CMK (cell line): ENCODE data around the gene TSPAN18.

ENCODE experiments used
- DNase-seq: peaks from one replicate; pipeline ENCODE4 v3.0.0-alpha.2; 2010; ENCODE audit warnings: low read depth

The TSPAN18 gene, protein sequence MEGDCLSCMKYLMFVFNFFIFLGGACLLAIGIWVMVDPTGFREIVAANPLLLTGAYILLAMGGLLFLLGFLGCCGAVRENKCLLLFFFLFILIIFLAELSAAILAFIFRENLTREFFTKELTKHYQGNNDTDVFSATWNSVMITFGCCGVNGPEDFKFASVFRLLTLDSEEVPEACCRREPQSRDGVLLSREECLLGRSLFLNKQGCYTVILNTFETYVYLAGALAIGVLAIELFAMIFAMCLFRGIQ

DNA sequence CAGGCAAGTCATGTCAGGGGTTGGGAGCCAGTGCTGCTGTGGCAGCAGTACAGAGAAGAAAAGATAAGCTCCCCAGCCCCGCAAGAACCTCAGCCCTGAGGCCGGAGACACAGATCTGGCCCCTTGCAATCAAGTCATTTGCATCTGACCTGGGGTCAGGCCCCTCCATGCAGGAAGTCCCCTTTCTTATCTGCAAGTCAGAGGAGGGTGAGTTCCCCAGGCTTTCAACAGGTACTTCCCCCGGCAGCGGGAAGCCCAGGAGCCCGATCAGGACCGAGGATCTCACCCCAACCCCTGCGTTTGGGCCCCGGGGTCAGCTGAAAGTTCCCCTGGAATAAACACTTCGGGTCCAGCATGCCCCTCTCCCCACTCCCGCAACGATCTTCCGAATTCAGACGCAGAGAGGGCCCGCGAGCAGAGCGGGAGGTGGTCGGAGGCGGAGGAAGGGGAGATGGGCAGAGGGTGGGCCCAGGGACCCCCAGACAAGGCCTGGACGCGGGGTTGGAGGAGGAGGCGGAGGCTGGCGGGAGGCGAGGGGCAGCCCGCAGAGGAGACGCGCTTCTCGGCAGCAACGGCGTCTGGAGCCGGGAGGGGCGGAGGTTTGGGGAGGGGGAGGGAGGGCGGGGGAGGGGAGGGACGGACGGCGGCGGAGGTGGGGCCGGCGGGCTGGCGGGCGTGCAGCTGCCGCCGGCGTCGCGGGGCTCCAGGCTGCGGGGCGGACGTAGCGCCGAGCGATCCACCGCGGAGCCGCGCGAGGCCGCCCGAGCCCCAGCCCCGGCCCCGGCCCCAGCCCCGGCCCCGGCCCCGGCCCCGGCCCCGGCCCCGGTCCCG lies at the start of gene TSPAN18:
TSS of gene TSPAN18 (plus strand) at position 680 of the 831 bp plus-strand sequence. CDS start 179,455 bp downstream, outside the sequence.
- DNase-seq: peak; percentile 85

DNA sequence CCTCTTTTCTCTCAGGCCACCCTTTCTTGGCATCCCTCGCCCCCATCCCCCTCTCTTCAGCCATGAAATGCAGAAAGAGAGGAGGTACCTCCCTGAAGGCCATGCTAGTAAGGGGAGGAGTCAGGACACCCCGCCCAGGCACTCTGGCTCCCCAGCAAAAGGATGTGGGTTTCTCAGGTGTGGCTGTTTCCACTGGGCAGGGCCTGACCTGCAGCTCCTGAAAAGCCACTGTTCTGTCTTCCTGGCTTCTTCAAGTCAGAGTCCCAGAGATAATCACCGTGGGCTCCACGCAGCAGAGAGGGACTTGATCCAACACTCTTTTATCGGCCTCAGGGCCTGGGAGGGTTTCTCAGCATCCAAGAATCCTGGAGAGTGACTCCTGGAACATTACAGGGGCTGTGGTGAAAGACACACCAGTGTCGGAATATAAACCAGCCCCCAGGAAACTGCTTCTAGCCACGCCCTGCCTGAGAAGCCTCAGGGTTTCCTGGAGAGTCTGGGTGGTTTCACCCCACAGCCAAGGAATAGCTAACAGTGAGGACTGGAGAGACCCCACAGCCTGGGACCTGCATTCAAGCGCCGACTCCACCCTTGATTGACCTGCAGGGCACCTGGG lies 45.7 kb upstream of the TSPAN18 start:
- no peak for DNase-seq

DNA sequence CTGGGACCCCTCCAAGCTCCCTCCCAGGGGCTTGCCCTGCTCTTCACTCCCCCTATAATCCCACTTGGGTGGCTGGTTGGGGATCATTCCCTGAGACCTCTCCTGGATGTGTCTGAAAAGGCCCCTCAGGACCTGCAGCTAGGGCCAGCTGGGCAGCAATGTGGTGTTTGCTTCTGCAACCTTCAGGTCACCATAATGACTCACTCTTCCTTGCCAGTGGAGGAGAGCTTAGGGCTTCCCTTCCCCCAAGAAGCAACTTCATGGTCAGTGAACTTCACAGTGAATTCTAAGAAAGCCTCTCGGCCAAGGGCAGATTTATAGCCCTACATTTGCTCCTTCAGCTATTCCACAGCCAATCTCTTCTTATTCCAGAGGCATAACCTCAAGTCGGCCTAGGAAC lies 45.1 kb upstream of the TSPAN18 start:
- no peak for DNase-seq

DNA sequence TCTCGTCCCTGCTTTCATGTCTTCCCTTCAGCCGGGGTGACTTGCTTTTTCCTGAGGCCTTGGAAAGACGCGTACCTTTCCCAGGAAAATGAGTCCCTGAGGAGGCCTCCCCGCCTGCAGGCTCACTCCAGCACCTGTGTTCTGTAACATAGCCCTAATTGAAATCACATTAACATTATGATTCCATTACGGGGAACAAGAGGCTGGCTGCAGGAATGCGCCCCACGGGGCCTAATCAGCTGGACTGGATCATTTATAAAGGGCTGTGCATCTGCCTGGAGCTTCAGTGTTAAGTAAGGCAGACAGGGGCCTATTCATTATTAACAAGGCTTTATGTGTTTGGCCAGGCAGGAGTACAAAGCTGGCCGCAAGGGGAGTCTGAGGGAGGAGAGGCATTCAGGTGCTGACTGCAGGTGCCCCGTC lies 41.9 kb upstream of the TSPAN18 start:
- no peak for DNase-seq

DNA sequence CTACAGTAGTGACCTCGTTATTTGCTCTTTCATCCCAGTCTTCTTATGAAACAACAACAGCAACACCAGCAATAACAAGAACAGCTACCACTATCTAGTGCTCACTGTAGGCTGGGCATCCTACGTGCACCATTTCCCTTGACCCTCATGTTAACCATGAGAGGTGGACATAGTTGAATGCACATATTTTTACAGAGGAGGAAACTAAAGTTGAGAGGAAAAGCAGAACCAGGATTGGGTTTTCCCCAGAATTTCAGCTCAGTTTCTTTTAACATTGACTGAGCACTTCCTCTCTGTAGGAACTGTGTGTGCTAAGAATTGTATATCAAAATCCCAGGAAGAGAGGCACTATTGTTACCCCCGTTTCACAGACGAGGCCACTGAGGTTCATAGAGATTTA lies 39.4 kb upstream of the TSPAN18 start:
- DNase-seq: no peak

DNA sequence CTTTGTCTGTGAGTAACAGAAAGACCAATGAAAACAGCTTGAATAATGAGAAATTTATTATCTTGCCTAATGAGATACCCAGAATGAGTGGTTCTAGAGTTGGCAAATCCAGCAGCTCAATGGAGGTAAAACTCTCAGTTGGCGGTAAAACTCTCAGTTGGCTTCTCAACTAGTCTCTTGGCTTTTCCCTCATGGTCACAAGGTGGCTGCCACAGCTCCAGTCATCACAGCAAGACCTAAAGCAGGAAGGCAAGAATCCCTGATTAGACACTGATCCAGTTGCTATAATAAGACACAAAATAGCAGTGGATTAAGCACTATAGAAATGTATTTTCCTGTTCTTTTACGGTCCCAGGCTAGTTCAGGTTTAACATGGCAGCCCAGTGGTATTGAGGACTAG lies 37.5 kb upstream of the TSPAN18 start:
- DNase-seq: no peak

DNA sequence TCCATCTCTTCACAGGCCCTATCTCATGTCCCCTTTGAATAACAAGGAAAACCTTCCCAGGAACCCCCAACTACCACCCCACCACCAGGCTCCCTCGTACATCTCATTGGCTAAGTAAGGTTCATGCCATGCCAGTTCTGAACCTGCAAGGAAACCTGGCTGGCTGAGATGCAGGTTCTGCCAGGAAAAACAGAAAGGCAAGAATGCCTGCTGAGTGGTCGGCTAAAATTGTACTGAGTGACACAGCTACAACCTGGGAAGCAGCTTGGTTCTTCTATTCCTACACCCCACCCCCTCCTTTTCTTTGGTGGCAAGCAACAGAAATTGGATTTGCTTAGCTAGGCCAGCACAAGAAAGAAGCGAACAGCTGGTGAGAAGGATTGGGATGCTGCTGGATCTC lies 36.1 kb upstream of the TSPAN18 start:
- no peak for DNase-seq

DNA sequence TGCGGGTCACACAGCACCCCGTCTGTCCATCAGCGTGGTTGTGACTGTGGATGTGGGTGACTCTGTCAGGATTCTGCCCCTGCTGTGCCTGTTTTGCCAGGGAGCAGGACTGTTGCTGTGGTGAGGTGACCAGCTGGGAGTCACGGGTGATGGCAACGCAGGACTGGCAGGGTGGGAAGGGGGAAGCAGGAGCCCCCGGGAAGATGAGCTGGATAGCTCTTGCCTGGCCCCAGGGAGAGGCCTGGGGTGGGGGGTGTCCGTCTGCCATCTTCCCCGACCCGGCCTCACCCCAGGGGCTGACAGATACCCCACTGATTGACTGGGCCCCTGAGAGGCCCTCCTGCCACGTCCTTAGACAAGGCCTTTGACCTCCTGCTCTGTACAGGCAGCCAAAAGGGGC lies 34.3 kb upstream of the TSPAN18 start:
- DNase-seq: no peak

DNA sequence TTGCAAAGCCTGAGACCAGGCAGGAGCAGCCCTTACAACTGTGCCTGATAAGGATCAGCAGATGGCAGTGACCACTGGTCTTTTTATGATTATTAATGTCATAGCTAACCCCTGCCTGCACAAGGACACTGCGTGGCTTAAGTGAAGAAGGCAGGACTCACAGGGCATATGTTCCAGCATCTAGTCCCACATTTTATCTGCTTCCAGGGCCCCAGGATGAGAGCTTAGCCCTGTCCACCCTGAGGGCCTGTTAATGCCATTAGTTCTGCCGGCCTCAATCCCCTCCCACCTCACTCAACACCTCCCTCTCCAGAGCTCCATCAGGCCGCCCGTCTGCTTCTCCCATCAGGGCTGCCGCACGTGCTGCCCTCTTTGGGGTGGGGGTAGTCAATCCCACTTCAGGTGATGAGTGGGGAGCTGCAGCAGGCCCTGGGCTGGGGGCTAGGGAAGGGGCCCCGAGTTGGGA lies 33.1 kb upstream of the TSPAN18 start:
- DNase-seq: no peak

DNA sequence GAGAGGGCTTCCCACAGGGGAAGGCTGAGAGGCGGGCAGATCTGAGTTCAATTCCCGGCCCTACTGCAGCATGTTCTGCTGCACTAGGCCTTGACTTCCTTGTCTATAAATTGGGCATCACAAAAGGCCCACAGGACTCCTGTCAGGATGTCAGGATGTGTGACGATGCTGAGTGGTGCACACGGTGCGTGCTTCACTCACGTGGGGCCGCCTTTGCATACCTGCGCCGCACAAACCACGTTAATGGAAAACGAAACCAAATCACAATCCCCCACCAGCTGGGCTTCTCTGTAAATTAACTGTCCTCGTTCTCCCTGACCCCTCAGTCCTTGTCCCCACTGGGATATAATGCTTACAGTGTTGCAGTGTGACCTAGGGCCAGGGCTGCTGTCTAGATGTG lies 32.3 kb upstream of the TSPAN18 start:
- DNase-seq: no peak

DNA sequence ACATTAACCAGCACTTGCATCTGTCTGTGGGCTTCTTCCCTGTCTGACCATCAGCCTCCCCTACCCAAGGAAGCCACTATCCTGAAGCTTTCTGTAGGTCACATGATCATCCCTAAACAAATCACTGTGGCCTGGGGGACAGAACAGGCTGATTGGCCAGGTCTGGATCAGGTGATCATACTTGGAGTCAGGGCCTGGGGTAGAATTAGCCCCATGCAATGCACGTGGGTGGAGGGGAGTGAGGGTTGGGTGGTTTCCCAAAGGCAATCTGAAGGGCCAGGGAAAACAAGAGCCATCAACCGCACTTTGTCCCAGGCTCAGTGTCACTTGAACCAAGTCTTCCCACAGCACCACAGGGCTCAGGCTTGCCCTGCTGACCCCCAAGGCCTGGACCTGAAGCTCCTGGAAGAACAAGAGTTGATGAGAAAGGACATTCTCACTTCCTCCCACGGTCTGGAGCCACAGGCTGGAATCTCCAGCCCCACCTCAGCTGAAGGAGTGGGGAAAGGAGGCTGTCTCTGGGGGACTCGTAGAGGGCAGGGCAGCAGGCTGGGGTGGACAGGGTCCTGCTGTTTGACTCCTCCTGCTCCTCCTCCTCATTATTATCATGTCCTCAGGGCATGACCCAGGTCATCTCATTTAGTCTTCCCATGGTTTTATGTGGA lies 31.5 kb upstream of the TSPAN18 start:
- no peak for DNase-seq

DNA sequence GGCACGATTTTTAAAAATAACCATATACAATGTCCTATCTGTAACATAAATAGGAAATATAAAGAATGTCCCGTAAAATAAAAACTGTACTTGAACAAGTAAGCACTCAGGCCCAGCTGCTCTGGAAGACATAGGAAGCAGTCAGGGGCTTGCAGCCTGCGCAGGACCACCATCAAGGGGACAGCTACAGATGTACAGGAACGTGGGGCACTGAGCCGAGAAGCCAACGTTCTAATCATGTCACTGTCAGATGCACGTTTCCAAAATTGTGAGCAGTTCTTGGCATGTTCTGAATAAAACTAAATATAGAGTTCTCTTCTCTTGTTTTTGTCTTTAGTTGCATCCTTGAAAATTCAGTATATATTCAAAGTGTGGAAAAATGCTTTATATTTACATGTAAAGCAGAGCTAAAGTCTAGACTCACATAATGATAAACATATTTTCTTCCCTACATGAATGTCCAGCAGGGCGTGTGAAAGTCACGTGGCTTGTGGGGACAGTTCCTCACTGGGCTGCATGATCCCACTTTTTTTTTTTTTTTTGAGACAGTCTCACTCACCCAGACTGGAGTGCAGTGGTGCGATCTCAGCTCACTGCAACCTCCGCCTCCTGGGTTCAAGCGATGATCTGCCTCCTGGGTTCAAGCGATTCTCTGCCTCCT lies 28.4 kb upstream of the TSPAN18 start:
- DNase-seq: no peak

DNA sequence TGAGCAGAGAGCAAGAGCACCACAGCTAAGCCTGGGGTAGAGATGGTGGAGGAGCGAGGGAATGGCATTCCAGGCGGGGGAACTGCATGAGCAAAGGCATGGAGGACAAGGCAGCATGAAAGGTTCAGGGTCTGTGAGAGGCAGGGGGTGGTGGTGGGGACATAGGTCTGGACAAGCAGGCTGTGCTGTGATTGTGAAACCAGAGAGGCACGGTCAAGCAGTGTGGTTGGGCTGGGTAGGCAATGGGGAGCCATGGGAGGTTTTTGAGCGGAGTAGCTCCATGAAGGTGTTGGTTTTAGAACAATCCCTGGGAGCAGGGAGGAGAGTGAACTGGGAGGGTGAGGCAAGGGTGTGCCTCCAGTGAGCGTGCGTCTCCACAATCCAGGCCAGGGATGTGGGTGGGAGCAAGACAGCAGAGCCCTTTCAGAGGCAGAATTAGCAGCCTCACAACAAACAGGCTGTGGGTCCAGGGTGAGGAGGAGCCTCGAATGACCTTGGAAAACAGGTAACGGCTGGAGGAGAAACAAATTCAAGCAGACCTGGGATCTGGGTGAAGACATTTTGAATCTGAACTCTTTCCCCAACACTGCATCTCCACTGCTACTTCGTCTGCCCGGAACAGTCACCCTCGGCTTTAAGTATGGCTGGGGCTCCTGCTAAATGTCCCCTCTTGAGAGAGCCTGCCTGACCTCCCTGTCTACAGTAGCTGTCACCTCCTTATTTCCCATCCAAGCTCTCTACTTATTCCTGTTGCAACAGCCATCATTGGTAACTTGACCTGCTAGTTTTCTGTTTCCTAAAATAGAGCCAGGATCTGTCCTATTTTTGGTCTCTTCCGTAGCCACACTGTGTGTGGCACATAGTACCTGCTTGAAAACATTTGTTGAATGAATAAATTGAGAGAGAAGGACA lies 27.0 kb upstream of the TSPAN18 start:
- DNase-seq: no peak

DNA sequence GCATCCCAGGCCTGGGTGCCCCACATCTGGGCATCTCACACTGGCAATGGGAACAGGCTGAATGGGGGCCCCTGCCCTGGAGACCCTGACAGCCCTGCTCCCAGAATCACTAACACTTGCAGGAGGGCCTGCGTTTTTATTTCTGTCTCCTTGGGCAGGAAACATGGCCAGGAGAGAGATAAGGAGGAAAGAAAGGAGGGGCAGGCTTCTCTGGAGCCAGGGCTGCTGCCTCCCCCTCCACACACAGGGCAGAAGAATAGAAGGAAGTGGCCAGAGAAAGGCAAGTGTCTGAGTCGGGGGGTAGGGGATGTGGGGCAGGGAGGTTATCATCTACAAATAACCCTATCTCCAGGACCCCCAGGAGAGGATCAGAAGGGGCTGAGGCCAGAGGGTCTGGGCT lies 25.5 kb upstream of the TSPAN18 start:
- no peak for DNase-seq

DNA sequence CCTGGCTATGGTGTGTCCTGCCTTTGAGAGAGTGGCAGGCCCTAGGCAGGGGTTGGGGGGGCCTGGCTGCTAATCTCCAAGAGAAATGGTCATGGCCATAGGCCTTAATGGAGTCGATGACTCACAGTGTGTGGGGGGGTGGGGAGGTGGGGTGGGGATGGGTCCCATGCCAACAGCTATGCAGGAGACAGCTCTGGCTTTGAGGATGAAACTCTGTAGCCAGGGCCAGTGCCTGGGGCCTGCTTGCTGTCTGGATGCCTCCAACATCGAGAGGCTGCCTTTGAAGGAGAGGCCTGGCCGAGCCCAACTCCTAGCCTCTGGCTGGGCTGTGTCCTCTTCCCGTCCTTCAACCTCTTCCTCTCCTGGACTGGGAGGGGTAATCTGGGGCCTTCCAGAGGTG lies 23.9 kb upstream of the TSPAN18 start:
- no peak for DNase-seq

DNA sequence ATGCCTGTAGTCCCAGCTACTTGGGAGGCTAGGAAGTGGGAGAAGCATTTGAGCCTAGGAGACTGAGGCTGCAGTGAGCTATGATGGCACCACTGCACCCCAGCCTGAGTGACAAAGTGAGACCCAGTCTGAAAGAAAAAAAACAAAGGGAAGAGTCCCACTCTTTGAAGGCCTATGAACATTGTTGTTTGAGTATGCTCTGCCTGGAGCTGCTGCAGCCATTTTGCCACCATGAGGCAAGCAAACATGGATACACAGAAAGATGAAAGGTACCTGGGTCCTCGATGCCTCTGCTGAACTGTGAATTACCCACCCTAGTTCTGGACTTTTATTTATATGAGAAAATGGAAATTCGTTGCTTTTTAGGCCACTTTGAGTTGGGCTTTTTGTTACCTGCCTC lies 19.7 kb upstream of the TSPAN18 start:
- DNase-seq: no peak

DNA sequence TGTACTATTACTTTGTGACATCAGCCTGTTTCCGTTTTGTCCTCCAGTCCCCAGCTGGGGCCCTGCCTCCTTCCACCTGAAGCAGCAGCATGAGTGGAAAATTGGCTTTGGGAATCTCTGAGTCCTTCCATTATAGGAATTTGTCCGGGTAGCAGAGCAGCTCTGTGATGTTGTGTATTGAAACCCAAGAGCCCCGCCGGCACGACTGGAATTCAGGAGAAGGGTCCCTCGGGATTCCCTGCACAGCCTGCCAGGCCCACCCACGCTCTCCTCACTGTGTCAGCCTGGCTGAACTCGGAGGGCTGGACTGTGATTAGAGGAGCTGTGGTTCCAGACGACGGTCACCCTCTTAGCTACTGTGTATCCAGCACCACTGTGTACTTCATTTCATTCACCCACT lies 18.8 kb upstream of the TSPAN18 start:
- DNase-seq: no peak

DNA sequence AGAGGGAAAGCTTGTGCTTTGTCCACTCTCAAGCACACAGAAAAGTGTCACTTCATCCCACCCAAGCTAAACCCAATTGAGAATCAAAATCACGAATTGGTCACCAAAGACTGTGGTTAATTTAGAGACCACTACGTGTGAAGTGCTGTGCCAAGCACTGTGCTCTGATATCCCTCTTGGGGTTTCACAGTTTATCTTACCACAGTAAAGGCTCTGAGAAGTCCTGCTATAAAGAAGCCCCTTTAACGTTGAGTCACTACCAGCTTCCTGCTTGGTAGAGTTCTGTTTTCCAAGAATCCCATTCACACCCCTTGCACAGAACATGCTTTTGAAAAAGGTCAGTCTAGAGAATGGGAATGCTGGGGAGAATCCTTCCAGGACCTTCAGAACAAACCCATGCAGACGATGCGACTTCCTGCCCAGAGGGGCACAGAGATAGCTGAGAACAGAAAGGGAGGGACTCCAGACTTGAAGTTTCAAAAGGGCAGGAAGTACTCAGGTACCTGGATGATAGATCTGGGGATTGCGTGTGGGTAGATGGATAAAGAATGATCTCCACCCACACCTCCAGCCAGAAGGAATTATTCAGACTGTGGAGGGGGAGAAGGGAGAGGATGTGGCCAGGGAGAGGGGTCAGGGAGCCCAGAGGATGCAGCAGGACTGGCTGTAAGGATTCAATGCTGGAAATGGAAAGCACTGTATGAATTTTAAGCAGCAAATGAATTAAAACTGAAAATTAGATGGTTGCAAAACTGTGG lies 18.1 kb upstream of the TSPAN18 start:
- no peak for DNase-seq

DNA sequence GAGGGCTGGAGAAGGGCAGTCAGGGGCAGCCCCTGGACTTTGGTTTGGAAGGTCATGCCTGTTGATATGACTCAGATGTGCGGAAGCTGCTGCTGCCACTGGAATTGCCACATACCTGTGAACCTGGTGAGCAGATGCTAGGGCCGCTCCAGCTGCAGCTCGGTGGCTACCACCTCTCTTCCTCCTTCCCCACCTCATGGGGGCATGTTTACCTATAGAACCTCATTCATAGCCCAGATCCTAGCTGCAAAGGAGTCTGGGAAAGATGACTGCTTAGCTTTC lies 17.5 kb upstream of the TSPAN18 start:
- no peak for DNase-seq

DNA sequence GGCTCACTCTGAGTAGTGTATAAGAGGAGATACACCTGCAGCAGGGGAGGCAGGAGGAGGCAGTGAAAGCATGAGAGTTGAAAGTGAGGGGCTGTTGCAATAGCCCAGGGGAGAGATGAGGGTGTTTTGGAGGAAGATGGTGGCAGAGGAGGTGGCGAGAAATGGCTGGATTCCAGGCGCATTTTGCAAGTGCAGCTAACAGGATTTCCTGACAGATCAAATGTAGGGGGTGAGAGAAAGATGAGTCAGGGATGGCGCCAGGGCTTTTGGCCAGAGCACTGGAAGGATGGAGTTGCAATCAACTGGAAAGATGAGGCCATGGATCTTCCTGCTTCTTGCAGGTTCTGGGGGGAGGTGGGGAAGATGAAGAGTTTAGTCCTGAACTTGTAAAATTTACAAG lies 16.8 kb upstream of the TSPAN18 start:
- DNase-seq: no peak
